Epithelial cell of esophagus (primary cell): ENCODE data around the gene PCNT.

Experiments
- DNase-seq: peaks from one replicate; pipeline ENCODE4 v3.0.0; 2010; ENCODE audit warnings: low read depth
- H3K4me3 ChIP-seq: 2 replicates; pipeline ENCODE4 v1.5.1; 2011; ENCODE audit warnings: mild to moderate bottlenecking, low read length, control low read depth
- TF ChIP-seq, protein P1 (sequence below): IDR thresholded peaks from 2 replicates; pipeline ENCODE4 v1.5.1; 2011; ENCODE audit warnings: low read depth, mild to moderate bottlenecking, low read length, control low read depth, inconsistent platforms; ENCODE audit not compliant: insufficient read depth; ENCODE audit errors: missing control alignments

PCNT gene

GRCh38 chr21:46386734-46387088 is 62.8 kb downstream of the PCNT start:
- TF ChIP-seq, protein P1, sequence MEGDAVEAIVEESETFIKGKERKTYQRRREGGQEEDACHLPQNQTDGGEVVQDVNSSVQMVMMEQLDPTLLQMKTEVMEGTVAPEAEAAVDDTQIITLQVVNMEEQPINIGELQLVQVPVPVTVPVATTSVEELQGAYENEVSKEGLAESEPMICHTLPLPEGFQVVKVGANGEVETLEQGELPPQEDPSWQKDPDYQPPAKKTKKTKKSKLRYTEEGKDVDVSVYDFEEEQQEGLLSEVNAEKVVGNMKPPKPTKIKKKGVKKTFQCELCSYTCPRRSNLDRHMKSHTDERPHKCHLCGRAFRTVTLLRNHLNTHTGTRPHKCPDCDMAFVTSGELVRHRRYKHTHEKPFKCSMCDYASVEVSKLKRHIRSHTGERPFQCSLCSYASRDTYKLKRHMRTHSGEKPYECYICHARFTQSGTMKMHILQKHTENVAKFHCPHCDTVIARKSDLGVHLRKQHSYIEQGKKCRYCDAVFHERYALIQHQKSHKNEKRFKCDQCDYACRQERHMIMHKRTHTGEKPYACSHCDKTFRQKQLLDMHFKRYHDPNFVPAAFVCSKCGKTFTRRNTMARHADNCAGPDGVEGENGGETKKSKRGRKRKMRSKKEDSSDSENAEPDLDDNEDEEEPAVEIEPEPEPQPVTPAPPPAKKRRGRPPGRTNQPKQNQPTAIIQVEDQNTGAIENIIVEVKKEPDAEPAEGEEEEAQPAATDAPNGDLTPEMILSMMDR, result no peak
- no peak overlapping the region for H3K4me3 ChIP-seq
- DNase-seq, result no peak

GRCh38 chr21:46388206-46388880 is 64.4 kb downstream of the PCNT start:
- TF ChIP-seq, protein P1, result no peak
- peak; percentile 6 for DNase-seq
- no peak overlapping the region for H3K4me3 ChIP-seq

GRCh38 chr21:46388896-46389295 is 64.9 kb downstream of the PCNT start:
- H3K4me3 ChIP-seq, result no peak overlapping the region
- no peak for DNase-seq
- TF ChIP-seq, protein P1, result no peak

GRCh38 chr21:46390603-46391545 is 66.9 kb downstream of the PCNT start:
- no peak for DNase-seq
- H3K4me3 ChIP-seq, result no peak overlapping the region
- TF ChIP-seq, protein P1, result no peak

- no peak overlapping the region for H3K4me3 ChIP-seq
- TF ChIP-seq, protein P1, result no peak
- no peak for DNase-seq
Observed at GRCh38 chr21:46391773-46392172, 67.8 kb downstream of the PCNT start.

GRCh38 chr21:46392921-46393320 is 69.0 kb downstream of the PCNT start:
- H3K4me3 ChIP-seq, result no peak overlapping the region
- no peak for DNase-seq
- TF ChIP-seq, protein P1, result no peak
